Mucosa of gallbladder (tissue), 1 donor: ENCODE results near the gene CCDC188. TPM values are rescaled to one million over a fixed set of nuclear protein-coding genes. Genes with fewer than 3 reads are reported as not detected.

Source experiments
- DNase-seq: peaks from one replicate; pipeline ENCODE4 v3.0.0-alpha.2; 2020; ENCODE audit warnings: low spot score
- total RNA-seq: library from RNA; stranded (reverse); gene quantifications from one replicate; pipeline ENCODE4 v1.2.1, GENCODE V29; 2021
- donor health status: DM: no; HTN: no; CAD: no.

CCDC188 gene
- total RNA-seq, 1 donor from 2014 or later, result 0.83 TPM

- DNase-seq, result no peak
Observed at GRCh38 chr22:20106205-20106848, 44.5 kb downstream of the CCDC188 start.

GRCh38 chr22:20105456-20106204 is 45.2 kb downstream of the CCDC188 start:
- DNase-seq, result no peak

GRCh38 chr22:20102203-20102780 is 48.6 kb downstream of the CCDC188 start:
- DNase-seq, result no peak

GRCh38 chr22:20101638-20102037 is 49.2 kb downstream of the CCDC188 start:
- no peak for DNase-seq

- no peak for DNase-seq
Observed at GRCh38 chr22:20099099-20099711, 51.6 kb downstream of the CCDC188 start.

Other genes starting within 250 kb of the CCDC188 start
- gene COMT, start 209.3 kb downstream of the CCDC188 start, total RNA-seq, result 214 TPM
- gene TXNRD2, start 209.2 kb downstream of the CCDC188 start, total RNA-seq, result 26.9 TPM
- 44.3 TPM for gene ARVCF, start 134.2 kb downstream of the CCDC188 start, total RNA-seq
- 39.4 TPM for gene TANGO2, start 129.9 kb downstream of the CCDC188 start, total RNA-seq
- 38.2 TPM for gene DGCR8, start 70.8 kb downstream of the CCDC188 start, total RNA-seq
- gene RANBP1, start 35.0 kb downstream of the CCDC188 start, total RNA-seq, result 62.6 TPM
- 67.1 TPM for gene TRMT2A, start 33.8 kb downstream of the CCDC188 start, total RNA-seq
- 64.8 TPM for gene ZDHHC8, start 19.3 kb downstream of the CCDC188 start, total RNA-seq
- gene RTN4R, start 117.3 kb upstream of the CCDC188 start, total RNA-seq, result 2.0 TPM
- gene DGCR6L, start 169.0 kb upstream of the CCDC188 start, total RNA-seq, result 39.5 TPM
- gene ZNF74, start 243.1 kb upstream of the CCDC188 start, total RNA-seq, result 14.1 TPM